ENCODE measurements around the gene RNF213.

DNA sequence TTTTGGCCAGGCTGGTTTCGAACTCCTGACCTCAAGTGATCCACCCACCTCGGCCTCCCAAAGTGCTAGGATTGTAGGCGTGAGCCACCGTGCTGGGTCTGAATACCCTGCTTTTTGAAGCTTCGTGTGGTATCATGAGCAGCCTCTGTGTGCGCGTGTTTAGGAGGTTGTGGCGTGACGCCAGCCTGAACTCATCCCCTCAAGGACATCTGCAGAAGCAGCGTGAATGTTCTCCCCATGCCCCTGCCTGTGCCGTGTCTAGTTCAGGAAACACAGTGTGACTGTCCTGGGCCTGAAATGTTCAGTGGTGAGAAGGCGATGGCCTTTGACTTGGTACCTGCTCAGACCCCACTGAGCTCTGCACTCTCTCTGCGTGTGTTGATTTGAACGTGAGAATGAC is 35.6 kb downstream of the RNF213 start:
- TF ChIP-seq, protein P1, sequence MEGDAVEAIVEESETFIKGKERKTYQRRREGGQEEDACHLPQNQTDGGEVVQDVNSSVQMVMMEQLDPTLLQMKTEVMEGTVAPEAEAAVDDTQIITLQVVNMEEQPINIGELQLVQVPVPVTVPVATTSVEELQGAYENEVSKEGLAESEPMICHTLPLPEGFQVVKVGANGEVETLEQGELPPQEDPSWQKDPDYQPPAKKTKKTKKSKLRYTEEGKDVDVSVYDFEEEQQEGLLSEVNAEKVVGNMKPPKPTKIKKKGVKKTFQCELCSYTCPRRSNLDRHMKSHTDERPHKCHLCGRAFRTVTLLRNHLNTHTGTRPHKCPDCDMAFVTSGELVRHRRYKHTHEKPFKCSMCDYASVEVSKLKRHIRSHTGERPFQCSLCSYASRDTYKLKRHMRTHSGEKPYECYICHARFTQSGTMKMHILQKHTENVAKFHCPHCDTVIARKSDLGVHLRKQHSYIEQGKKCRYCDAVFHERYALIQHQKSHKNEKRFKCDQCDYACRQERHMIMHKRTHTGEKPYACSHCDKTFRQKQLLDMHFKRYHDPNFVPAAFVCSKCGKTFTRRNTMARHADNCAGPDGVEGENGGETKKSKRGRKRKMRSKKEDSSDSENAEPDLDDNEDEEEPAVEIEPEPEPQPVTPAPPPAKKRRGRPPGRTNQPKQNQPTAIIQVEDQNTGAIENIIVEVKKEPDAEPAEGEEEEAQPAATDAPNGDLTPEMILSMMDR (IDR thresholded peaks at IDR 0.05), result no peak
- TF ChIP-seq, protein P2, sequence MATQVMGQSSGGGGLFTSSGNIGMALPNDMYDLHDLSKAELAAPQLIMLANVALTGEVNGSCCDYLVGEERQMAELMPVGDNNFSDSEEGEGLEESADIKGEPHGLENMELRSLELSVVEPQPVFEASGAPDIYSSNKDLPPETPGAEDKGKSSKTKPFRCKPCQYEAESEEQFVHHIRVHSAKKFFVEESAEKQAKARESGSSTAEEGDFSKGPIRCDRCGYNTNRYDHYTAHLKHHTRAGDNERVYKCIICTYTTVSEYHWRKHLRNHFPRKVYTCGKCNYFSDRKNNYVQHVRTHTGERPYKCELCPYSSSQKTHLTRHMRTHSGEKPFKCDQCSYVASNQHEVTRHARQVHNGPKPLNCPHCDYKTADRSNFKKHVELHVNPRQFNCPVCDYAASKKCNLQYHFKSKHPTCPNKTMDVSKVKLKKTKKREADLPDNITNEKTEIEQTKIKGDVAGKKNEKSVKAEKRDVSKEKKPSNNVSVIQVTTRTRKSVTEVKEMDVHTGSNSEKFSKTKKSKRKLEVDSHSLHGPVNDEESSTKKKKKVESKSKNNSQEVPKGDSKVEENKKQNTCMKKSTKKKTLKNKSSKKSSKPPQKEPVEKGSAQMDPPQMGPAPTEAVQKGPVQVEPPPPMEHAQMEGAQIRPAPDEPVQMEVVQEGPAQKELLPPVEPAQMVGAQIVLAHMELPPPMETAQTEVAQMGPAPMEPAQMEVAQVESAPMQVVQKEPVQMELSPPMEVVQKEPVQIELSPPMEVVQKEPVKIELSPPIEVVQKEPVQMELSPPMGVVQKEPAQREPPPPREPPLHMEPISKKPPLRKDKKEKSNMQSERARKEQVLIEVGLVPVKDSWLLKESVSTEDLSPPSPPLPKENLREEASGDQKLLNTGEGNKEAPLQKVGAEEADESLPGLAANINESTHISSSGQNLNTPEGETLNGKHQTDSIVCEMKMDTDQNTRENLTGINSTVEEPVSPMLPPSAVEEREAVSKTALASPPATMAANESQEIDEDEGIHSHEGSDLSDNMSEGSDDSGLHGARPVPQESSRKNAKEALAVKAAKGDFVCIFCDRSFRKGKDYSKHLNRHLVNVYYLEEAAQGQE (IDR thresholded peaks at IDR 0.05; ENCODE audit: low read depth, low read length), result no peak
- TF ChIP-seq, protein P3, sequence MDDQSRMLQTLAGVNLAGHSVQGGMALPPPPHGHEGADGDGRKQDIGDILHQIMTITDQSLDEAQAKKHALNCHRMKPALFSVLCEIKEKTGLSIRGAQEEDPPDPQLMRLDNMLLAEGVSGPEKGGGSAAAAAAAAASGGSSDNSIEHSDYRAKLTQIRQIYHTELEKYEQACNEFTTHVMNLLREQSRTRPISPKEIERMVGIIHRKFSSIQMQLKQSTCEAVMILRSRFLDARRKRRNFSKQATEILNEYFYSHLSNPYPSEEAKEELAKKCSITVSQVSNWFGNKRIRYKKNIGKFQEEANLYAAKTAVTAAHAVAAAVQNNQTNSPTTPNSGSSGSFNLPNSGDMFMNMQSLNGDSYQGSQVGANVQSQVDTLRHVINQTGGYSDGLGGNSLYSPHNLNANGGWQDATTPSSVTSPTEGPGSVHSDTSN (IDR thresholded peaks at IDR 0.05), result no peak
- TF ChIP-seq TCF12 (IDR thresholded peaks at IDR 0.05), result no peak
- TF ChIP-seq, protein P4, sequence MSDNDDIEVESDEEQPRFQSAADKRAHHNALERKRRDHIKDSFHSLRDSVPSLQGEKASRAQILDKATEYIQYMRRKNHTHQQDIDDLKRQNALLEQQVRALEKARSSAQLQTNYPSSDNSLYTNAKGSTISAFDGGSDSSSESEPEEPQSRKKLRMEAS (IDR thresholded peaks at IDR 0.05; ENCODE audit: low read depth), result no peak
- TF ChIP-seq TAF1 (IDR thresholded peaks at IDR 0.05; ENCODE audit: borderline replicate concordance, low read depth, low read length), result no peak
- TF ChIP-seq SMC3 (IDR thresholded peaks at IDR 0.05; ENCODE audit: low read depth, low read length), result no peak

All from SK-N-SH (cell line).